Stimulated activated naive CD8-positive, alpha-beta T cell treated with anti-CD3 and anti-CD28 coated beads, Interleukin-15, Interleukin-2, amounts not matched to agents 100 U/mL and 50 U/mL, for 24 hours (primary cell): ENCODE measurements around the gene RHBDD2.
A peak's percentile ranks its signal among the peaks of the same experiment; 100 is the strongest.
"Not testable (repeated sequence)": the region's sequence is repeated elsewhere in the genome, so short reads cannot be mapped to it uniquely, and the experiment has no call there.

Experiments
- ATAC-seq: fragments of 150-1000 bp; cut with Tn5 transposase; one replicate; pipeline ENCODE4 v1.10.0; 2021
- DNase-seq: peaks from one replicate; pipeline ENCODE4 v3.0.0; 2021

RHBDD2 gene

GRCh38 chr7:75889223-75889825 is 10.5 kb downstream of the RHBDD2 start:
- DNase-seq (no peak), ATAC-seq (no peak)

GRCh38 chr7:75889826-75890225 is 11.0 kb downstream of the RHBDD2 start:
- DNase-seq = peak; percentile 40
- ATAC-seq = peak; percentile 30

GRCh38 chr7:75891237-75891636 is 12.4 kb downstream of the RHBDD2 start:
- DNase-seq, ATAC-seq: not testable (repeated sequence)

- no peak for DNase-seq
Observed at GRCh38 chr7:75891815-75892411, 13.1 kb downstream of the RHBDD2 start.

GRCh38 chr7:75892634-75893272 is 13.9 kb downstream of the RHBDD2 start:
- ATAC-seq = no peak
- DNase-seq = no peak

More at GRCh38 chr7:75891815-75892411, 13.1 kb downstream of the RHBDD2 start:
- ATAC-seq = no peak

GRCh38 chr7:75896803-75897327 is 18.0 kb downstream of the RHBDD2 start:
- no peak for ATAC-seq
- no peak for DNase-seq

GRCh38 chr7:75900617-75901315 is 21.9 kb downstream of the RHBDD2 start:
- ATAC-seq = no peak
- no peak for DNase-seq

- ATAC-seq = no peak
- no peak for DNase-seq
Observed at GRCh38 chr7:75905785-75906604, 27.2 kb downstream of the RHBDD2 start.

GRCh38 chr7:75906991-75907667 is 28.3 kb downstream of the RHBDD2 start:
- DNase-seq (no peak), ATAC-seq (no peak)

- not testable (repeated sequence) for ATAC-seq, DNase-seq
Observed at GRCh38 chr7:75907668-75908039, 28.8 kb downstream of the RHBDD2 start.

- ATAC-seq (no peak), DNase-seq (no peak)
Observed at GRCh38 chr7:75909521-75910132, 30.8 kb downstream of the RHBDD2 start.

- ATAC-seq, DNase-seq: not testable (repeated sequence)
Observed at GRCh38 chr7:75911186-75911585, 32.4 kb downstream of the RHBDD2 start.

GRCh38 chr7:75913437-75913836 is 34.6 kb downstream of the RHBDD2 start:
- DNase-seq (no peak), ATAC-seq (no peak)

GRCh38 chr7:75914169-75914654 is 35.4 kb downstream of the RHBDD2 start:
- peak; percentile 20 for DNase-seq

GRCh38 chr7:75914655-75915415 is 36.0 kb downstream of the RHBDD2 start, which contains the start of gene POR:
Gene POR, plus strand, starts transcription at chr7:75915155. Its CDS starts 38,847 bp downstream, at chr7:75954002.
- ATAC-seq (peak; percentile 98), DNase-seq (peak; percentile 98)

More at GRCh38 chr7:75914169-75914654, 35.4 kb downstream of the RHBDD2 start:
- ATAC-seq = no peak

GRCh38 chr7:75915416-75916156 is 36.8 kb downstream of the RHBDD2 start:
- ATAC-seq (no peak), DNase-seq (peak; percentile 26)

- DNase-seq (no peak), ATAC-seq (no peak)
Observed at GRCh38 chr7:75916259-75916658, 37.4 kb downstream of the RHBDD2 start.

- no peak for DNase-seq
- no peak for ATAC-seq
Observed at GRCh38 chr7:75916685-75917634, 38.1 kb downstream of the RHBDD2 start.
